ENCODE data around the gene HSD17B11.

- TF ChIP-seq CTCF (optimal IDR thresholded peaks at IDR 0.05 in 1 of 3, IDR thresholded peaks at IDR 0.05 in 1 of 3, conservative IDR thresholded peaks at IDR 0.05 in 1 of 3; ENCODE audit: extremely low read depth in 1 of 3, insufficient read depth in 2 of 3, low read length in 3 of 3) (no peak), EZH2 (IDR thresholded peaks at IDR 0.05; ENCODE audit: low read length) (no peak)
Observed at GRCh38 chr4:87414816-87415215, 23.8 kb upstream of the HSD17B11 start.
